Measurements from ENCODE around the gene MEX3C.

MEX3C gene
- total RNA-seq: 119 to 174 (median 137) reads per million in 3 donors

DNA sequence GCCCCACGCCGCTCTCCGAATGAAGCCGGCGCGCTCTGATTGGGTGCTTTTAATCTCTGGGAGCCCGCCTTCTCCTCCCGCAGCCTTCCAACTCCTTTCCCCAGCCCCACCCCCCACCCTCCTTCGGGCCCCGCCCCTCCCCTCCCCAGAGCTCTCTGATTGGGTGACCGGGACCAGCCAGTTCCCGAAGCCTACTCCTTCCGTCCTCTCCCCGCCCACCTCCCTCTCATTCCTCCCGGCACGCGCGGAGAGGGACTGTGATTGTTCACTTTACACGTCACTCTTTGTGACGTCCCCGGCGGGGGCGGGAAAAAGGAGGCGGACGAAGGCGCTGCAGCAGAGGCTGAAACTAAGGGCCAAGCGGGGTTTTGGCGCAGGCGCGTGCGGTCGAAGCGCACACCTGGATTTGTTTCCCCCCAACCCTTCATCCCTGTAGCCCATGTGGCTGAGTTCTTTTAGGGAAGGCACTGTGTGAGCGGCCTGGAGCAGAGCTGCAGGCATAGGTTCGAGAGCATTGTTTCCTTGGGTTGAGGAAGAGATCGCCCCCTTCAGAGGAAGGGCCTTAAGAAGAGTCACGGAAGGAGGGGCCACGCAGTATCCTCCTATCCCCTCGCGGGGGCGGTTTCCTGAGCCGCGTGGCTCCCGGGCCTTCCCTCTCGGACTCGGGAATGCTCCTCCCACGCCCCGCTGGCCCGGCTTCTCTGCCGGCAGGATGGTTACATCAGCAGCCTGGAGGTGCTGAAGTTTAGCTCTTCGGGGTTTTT is at the start of gene MEX3C:
Gene MEX3C (minus strand): TSS at position 21 of the 764 bp plus-strand sequence. CDS start 361 bp downstream, outside the sequence.
- H3K27me3 ChIP-seq (replicated peaks; ENCODE audit: control insufficient read depth, insufficient read depth, low read length, poor library complexity, severe bottlenecking): no peaks in the 10 kb centered on the region

GRCh38 chr18:51241226-51241625 is 43.7 kb upstream of the MEX3C start:
- Histone ChIP-seq H3K4me1 (ENCODE audit: control insufficient read depth, insufficient read depth, low read length, poor library complexity, severe bottlenecking) (no peaks in the 10 kb centered on the region), H3K36me3 (ENCODE audit: control insufficient read depth, insufficient read depth, low read length) (no peaks in the 10 kb centered on the region)
- no peak for DNase-seq

More for the DNA sequence above, at the start of gene MEX3C:
- H3K9me3 ChIP-seq (ENCODE audit: control insufficient read depth, low read length): no peaks in the 10 kb centered on the region
- peaks cover 16% of the 10 kb centered on the region for H3K4me1 ChIP-seq (ENCODE audit: control insufficient read depth, insufficient read depth, low read length, poor library complexity, severe bottlenecking)
- H3K4me3 ChIP-seq (ENCODE audit: insufficient read depth, low read depth, low read length, poor library complexity, severe bottlenecking): peak within 1 kb of the TSS; percentile 84
- peak; percentile 97 to 99 (median 99) for DNase-seq
- H3K36me3 ChIP-seq (ENCODE audit: control insufficient read depth, insufficient read depth, low read length): no peaks in the 10 kb centered on the region
- peak within 1 kb of the TSS; percentile 81 for H3K27ac ChIP-seq (ENCODE audit: insufficient read depth, low read length, poor library complexity, severe bottlenecking)

GRCh38 chr18:51236225-51236624 is 38.7 kb upstream of the MEX3C start:
- H3K27ac ChIP-seq (ENCODE audit: insufficient read depth, low read length, poor library complexity, severe bottlenecking): no peak overlapping the region
- H3K36me3 ChIP-seq (ENCODE audit: control insufficient read depth, insufficient read depth, low read length): no peaks in the 10 kb centered on the region
- no peaks in the 10 kb centered on the region for H3K27me3 ChIP-seq (replicated peaks; ENCODE audit: control insufficient read depth, insufficient read depth, low read length, poor library complexity, severe bottlenecking)
- DNase-seq: no peak
- no peaks in the 10 kb centered on the region for H3K9me3 ChIP-seq (ENCODE audit: control insufficient read depth, low read length)
- H3K4me3 ChIP-seq (ENCODE audit: insufficient read depth, low read depth, low read length, poor library complexity, severe bottlenecking): no peak overlapping the region
- H3K4me1 ChIP-seq (ENCODE audit: control insufficient read depth, insufficient read depth, low read length, poor library complexity, severe bottlenecking): no peaks in the 10 kb centered on the region

More at GRCh38 chr18:51241226-51241625, 43.7 kb upstream of the MEX3C start:
- Histone ChIP-seq H3K27ac (ENCODE audit: insufficient read depth, low read length, poor library complexity, severe bottlenecking) (no peak overlapping the region), H3K27me3 (replicated peaks; ENCODE audit: control insufficient read depth, insufficient read depth, low read length, poor library complexity, severe bottlenecking) (no peaks in the 10 kb centered on the region), H3K9me3 (ENCODE audit: control insufficient read depth, low read length) (no peaks in the 10 kb centered on the region), H3K4me3 (ENCODE audit: insufficient read depth, low read depth, low read length, poor library complexity, severe bottlenecking) (no peak overlapping the region)

- no peaks in the 10 kb centered on the region for H3K9me3 ChIP-seq (ENCODE audit: control insufficient read depth, low read length)
- DNase-seq: no peak
- no peaks in the 10 kb centered on the region for H3K36me3 ChIP-seq (ENCODE audit: control insufficient read depth, insufficient read depth, low read length)
- no peak overlapping the region for H3K4me3 ChIP-seq (ENCODE audit: insufficient read depth, low read depth, low read length, poor library complexity, severe bottlenecking)
- H3K4me1 ChIP-seq (ENCODE audit: control insufficient read depth, insufficient read depth, low read length, poor library complexity, severe bottlenecking): no peaks in the 10 kb centered on the region
- H3K27me3 ChIP-seq (replicated peaks; ENCODE audit: control insufficient read depth, insufficient read depth, low read length, poor library complexity, severe bottlenecking): no peaks in the 10 kb centered on the region
- H3K27ac ChIP-seq (ENCODE audit: insufficient read depth, low read length, poor library complexity, severe bottlenecking): no peak overlapping the region
Observed at GRCh38 chr18:51235009-51235789, 37.7 kb upstream of the MEX3C start.

DNA sequence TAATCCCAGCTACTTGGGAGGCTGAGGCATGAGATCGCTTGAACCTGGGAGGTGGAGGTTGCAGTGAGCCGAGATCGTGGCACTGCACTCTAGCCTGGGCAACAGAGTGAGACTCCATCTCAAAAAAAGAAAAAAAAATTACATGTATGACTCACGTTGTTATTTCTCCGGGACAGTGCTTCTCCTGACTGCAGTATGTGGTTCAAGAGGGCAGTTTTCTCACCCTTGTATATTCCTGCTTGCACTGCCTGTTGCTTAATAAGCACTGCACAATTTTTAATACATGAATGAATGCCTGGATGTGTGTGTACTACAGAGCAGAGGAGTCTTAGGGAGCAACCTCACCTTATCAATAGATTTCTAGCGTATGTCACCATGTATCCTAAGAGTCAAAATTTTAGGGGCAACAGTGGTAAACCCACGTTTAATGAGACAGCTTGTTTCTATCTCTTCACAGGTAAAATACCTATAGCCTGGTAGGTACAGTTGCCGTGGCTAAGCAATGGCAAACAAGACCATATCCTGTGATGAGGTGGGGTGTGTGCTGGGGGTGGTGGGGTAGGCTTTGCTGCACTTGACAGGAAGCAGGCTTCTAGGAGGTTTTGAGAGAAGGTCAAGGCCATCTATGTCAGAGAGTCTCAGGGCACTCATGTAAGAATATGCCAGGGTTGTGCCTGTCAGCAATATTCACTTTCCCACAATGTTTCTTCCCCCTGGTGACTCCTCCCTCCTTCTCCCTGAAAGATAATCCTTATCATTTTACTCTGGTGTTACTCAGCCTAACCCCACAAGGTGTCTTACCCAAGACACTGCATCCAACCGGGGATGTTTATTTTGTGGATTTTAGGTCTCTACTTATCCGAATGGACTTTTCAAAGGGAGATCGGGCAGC is 36.9 kb upstream of the MEX3C start:
- no peaks in the 10 kb centered on the region for H3K36me3 ChIP-seq (ENCODE audit: control insufficient read depth, insufficient read depth, low read length)
- no peaks in the 10 kb centered on the region for H3K27me3 ChIP-seq (replicated peaks; ENCODE audit: control insufficient read depth, insufficient read depth, low read length, poor library complexity, severe bottlenecking)
- no peaks in the 10 kb centered on the region for H3K9me3 ChIP-seq (ENCODE audit: control insufficient read depth, low read length)
- DNase-seq: no peak
- no peak overlapping the region for H3K4me3 ChIP-seq (ENCODE audit: insufficient read depth, low read depth, low read length, poor library complexity, severe bottlenecking)
- H3K27ac ChIP-seq (ENCODE audit: insufficient read depth, low read length, poor library complexity, severe bottlenecking): no peak overlapping the region
- no peaks in the 10 kb centered on the region for H3K4me1 ChIP-seq (ENCODE audit: control insufficient read depth, insufficient read depth, low read length, poor library complexity, severe bottlenecking)

GRCh38 chr18:51229328-51229727 is 31.8 kb upstream of the MEX3C start:
- Histone ChIP-seq H3K36me3 (ENCODE audit: control insufficient read depth, insufficient read depth, low read length) (no peaks in the 10 kb centered on the region), H3K27me3 (replicated peaks; ENCODE audit: control insufficient read depth, insufficient read depth, low read length, poor library complexity, severe bottlenecking) (no peaks in the 10 kb centered on the region), H3K9me3 (ENCODE audit: control insufficient read depth, low read length) (no peaks in the 10 kb centered on the region), H3K4me1 (ENCODE audit: control insufficient read depth, insufficient read depth, low read length, poor library complexity, severe bottlenecking) (no peaks in the 10 kb centered on the region), H3K4me3 (ENCODE audit: insufficient read depth, low read depth, low read length, poor library complexity, severe bottlenecking) (no peak overlapping the region), H3K27ac (ENCODE audit: insufficient read depth, low read length, poor library complexity, severe bottlenecking) (no peak overlapping the region)
- no peak for DNase-seq

DNA sequence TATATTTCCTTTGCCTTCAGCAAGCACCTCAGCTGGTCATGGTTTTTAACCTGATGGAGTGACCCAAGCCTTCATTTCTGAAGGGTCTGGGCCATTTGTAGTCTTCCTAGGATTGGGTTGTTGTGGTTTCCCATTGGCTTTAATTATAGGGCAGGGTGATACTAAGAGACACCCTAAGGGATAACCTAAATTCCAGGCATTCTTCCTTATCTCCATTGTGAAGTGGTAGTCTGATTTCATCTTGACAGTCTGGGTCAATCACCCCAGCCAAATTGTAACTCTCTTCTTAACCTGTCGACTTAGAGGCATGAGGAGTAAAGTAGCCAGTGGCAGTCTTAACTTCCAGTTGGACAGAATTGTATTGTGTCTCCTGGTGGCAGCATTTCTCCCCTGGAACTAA is 30.2 kb upstream of the MEX3C start:
- H3K4me1 ChIP-seq (ENCODE audit: control insufficient read depth, insufficient read depth, low read length, poor library complexity, severe bottlenecking): no peaks in the 10 kb centered on the region
- H3K27ac ChIP-seq (ENCODE audit: insufficient read depth, low read length, poor library complexity, severe bottlenecking): no peak overlapping the region
- H3K4me3 ChIP-seq (ENCODE audit: insufficient read depth, low read depth, low read length, poor library complexity, severe bottlenecking): no peak overlapping the region
- H3K9me3 ChIP-seq (ENCODE audit: control insufficient read depth, low read length): no peaks in the 10 kb centered on the region
- DNase-seq: no peak
- H3K27me3 ChIP-seq (replicated peaks; ENCODE audit: control insufficient read depth, insufficient read depth, low read length, poor library complexity, severe bottlenecking): no peaks in the 10 kb centered on the region
- no peaks in the 10 kb centered on the region for H3K36me3 ChIP-seq (ENCODE audit: control insufficient read depth, insufficient read depth, low read length)

DNA sequence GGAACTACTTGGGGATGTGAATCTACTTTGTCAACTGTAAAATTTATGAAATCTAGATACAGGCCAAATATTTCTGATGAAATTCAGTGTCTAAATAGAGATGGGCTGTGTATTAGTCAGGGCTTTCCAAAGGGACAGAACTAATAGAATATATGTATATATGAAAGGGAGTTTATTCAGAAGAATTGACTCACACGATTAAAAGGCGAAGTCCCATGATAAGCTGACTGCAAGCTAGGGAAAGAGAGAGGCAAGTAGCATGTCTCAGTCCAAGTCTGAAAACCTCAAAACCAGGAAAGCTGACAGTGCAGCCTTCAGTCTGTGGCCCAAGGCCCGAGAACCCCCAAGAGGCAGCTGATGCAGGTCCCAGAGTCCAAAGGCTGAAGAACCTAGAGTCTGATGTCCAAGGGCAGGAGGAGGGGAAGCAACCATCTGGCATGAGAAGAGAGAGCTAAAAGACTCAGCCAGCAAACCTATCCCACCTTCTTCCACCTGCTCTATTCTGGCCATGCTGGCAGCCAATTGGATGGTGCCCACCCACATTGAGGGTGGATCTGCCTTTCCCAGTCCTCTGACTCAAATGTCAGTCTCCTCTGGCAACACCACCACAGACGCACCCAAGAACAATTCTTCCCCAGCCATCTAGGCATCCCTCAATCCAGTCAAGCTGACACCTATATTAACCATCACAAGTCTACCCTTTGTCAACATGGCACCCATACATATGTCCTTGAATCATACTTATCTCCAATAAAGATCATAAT is 29.3 kb upstream of the MEX3C start:
- Histone ChIP-seq H3K27ac (ENCODE audit: insufficient read depth, low read length, poor library complexity, severe bottlenecking) (no peak overlapping the region), H3K27me3 (replicated peaks; ENCODE audit: control insufficient read depth, insufficient read depth, low read length, poor library complexity, severe bottlenecking) (no peaks in the 10 kb centered on the region), H3K4me1 (ENCODE audit: control insufficient read depth, insufficient read depth, low read length, poor library complexity, severe bottlenecking) (no peaks in the 10 kb centered on the region), H3K4me3 (ENCODE audit: insufficient read depth, low read depth, low read length, poor library complexity, severe bottlenecking) (no peak overlapping the region), H3K9me3 (ENCODE audit: control insufficient read depth, low read length) (no peaks in the 10 kb centered on the region), H3K36me3 (ENCODE audit: control insufficient read depth, insufficient read depth, low read length) (no peaks in the 10 kb centered on the region)
- DNase-seq: no peak

- Histone ChIP-seq H3K4me3 (ENCODE audit: insufficient read depth, low read depth, low read length, poor library complexity, severe bottlenecking) (no peak overlapping the region), H3K9me3 (ENCODE audit: control insufficient read depth, low read length) (no peaks in the 10 kb centered on the region), H3K4me1 (ENCODE audit: control insufficient read depth, insufficient read depth, low read length, poor library complexity, severe bottlenecking) (no peaks in the 10 kb centered on the region), H3K27ac (ENCODE audit: insufficient read depth, low read length, poor library complexity, severe bottlenecking) (no peak overlapping the region), H3K27me3 (replicated peaks; ENCODE audit: control insufficient read depth, insufficient read depth, low read length, poor library complexity, severe bottlenecking) (no peaks in the 10 kb centered on the region), H3K36me3 (ENCODE audit: control insufficient read depth, insufficient read depth, low read length) (no peaks in the 10 kb centered on the region)
- no peak for DNase-seq
Observed at GRCh38 chr18:51226068-51226467, 28.6 kb upstream of the MEX3C start.

Measured in effector memory CD4-positive, alpha-beta T cell (primary cell).